ENCODE results near the gene THRB.
A peak's percentile ranks its signal among the peaks of the same experiment; 100 is the strongest.

THRB gene

DNA sequence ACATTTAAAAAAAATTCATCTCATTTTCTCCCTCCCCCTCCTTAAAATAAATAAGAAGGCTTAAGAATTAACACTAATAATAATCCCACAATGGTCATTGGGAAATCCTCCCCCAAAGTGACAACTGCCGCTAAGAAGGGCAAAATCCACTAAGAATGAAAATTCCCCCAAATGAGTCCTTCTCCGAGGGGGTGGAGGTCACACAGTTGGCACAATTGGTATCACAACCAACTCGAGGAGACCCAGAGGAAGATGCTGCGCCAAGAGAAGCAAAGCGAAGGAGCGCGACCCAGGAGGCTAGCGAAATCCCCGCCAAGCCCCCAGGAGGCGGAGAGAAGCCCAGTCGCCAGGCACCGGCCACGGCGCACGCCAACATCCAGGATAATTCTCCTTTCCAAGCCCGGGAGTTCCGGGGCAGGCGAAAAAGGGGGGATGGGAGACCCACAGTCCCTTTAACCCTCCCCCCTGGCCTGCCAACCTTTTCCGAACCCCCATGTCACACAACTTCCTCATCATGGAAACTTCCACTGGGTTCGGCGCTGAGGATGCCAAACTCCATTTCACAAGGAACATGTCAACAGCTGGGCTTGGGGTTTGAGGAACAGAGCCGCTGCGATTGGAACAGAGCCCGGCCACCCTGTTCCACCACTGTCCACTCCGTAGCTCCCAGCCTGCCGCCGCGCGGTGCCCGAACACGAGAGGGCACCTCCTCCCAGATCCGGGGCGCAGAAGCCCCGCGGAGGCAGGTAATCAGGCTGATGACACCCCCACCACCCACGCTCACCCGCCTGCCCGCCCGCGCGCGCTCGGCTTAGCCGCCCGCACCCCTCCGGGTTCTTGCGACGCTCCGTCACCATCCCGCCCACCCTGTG lies 668 bp downstream of the THRB start (continued):
- TF ChIP-seq ZNF704 (tag by site-specific recombination; IDR thresholded peaks at IDR 0.05) = no peak
- TF ChIP-seq, protein P1, sequence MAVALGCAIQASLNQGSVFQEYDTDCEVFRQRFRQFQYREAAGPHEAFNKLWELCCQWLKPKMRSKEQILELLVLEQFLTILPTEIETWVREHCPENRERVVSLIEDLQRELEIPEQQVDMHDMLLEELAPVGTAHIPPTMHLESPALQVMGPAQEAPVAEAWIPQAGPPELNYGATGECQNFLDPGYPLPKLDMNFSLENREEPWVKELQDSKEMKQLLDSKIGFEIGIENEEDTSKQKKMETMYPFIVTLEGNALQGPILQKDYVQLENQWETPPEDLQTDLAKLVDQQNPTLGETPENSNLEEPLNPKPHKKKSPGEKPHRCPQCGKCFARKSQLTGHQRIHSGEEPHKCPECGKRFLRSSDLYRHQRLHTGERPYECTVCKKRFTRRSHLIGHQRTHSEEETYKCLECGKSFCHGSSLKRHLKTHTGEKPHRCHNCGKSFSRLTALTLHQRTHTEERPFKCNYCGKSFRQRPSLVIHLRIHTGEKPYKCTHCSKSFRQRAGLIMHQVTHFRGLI (tag by site-specific recombination; IDR thresholded peaks at IDR 0.05) = peak; percentile 51; the same call in 1 of the 2 replicates
- no peak for TF ChIP-seq ZNF48 (tag by site-specific recombination; IDR thresholded peaks at IDR 0.05)
- no peak; the same call in 1 of the 2 replicates for TF ChIP-seq KLF10 (tag by site-specific recombination; IDR thresholded peaks at IDR 0.05)
- TF ChIP-seq, protein P2, sequence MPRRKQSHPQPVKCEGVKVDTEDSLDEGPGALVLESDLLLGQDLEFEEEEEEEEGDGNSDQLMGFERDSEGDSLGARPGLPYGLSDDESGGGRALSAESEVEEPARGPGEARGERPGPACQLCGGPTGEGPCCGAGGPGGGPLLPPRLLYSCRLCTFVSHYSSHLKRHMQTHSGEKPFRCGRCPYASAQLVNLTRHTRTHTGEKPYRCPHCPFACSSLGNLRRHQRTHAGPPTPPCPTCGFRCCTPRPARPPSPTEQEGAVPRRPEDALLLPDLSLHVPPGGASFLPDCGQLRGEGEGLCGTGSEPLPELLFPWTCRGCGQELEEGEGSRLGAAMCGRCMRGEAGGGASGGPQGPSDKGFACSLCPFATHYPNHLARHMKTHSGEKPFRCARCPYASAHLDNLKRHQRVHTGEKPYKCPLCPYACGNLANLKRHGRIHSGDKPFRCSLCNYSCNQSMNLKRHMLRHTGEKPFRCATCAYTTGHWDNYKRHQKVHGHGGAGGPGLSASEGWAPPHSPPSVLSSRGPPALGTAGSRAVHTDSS (tag by site-specific recombination; IDR thresholded peaks at IDR 0.05) = 0 out of 2 replicates have a peak, but pooled peaks have one; percentile 8
- TF ChIP-seq PRDM2 (tag by site-specific recombination; IDR thresholded peaks at IDR 0.05; ENCODE audit: borderline replicate concordance) = no peak
- peak; percentile 23; the same call in 1 of the 2 replicates for TF ChIP-seq ZNF146 (tag by site-specific recombination; IDR thresholded peaks at IDR 0.05)
- TF ChIP-seq ZNF248 (tag by site-specific recombination; IDR thresholded peaks at IDR 0.05) = no peak
- TF ChIP-seq ZBTB10 (tag by site-specific recombination; IDR thresholded peaks at IDR 0.05) = peak; percentile 79
- TF ChIP-seq TCF7L2 (IDR thresholded peaks at IDR 0.05; ENCODE audit: borderline replicate concordance, low read depth, low read length) = no peak
- TF ChIP-seq, protein P3, sequence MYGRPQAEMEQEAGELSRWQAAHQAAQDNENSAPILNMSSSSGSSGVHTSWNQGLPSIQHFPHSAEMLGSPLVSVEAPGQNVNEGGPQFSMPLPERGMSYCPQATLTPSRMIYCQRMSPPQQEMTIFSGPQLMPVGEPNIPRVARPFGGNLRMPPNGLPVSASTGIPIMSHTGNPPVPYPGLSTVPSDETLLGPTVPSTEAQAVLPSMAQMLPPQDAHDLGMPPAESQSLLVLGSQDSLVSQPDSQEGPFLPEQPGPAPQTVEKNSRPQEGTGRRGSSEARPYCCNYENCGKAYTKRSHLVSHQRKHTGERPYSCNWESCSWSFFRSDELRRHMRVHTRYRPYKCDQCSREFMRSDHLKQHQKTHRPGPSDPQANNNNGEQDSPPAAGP (tag by site-specific recombination; IDR thresholded peaks at IDR 0.05) = peak; percentile 65; the same call in 1 of the 2 replicates
- TF ChIP-seq, protein P4, sequence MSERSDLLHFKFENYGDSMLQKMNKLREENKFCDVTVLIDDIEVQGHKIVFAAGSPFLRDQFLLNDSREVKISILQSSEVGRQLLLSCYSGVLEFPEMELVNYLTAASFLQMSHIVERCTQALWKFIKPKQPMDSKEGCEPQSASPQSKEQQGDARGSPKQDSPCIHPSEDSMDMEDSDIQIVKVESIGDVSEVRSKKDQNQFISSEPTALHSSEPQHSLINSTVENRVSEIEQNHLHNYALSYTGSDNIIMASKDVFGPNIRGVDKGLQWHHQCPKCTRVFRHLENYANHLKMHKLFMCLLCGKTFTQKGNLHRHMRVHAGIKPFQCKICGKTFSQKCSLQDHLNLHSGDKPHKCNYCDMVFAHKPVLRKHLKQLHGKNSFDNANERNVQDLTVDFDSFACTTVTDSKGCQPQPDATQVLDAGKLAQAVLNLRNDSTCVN (tag by site-specific recombination; optimal IDR thresholded peaks at IDR 0.05) = peak; percentile 92
- no peak for TF ChIP-seq ZNF626 (tag by site-specific recombination; IDR thresholded peaks at IDR 0.05)
- peak; percentile 67 for TF ChIP-seq ZNF341 (tag by site-specific recombination; IDR thresholded peaks at IDR 0.05; ENCODE audit: low read depth)
- no peak for TF ChIP-seq YY2 (tag by site-specific recombination; IDR thresholded peaks at IDR 0.05)
- peak; percentile 65 for TF ChIP-seq ZBTB17 (tag by site-specific recombination; IDR thresholded peaks at IDR 0.05)
- TF ChIP-seq ZNF660 (tag by site-specific recombination; IDR thresholded peaks at IDR 0.05) = no peak
- no peak for TF ChIP-seq ZNF548 (tag by site-specific recombination; IDR thresholded peaks at IDR 0.05)
- no peak for TF ChIP-seq KLF8 (tag by site-specific recombination; IDR thresholded peaks at IDR 0.05)
- no peak for TF ChIP-seq ZBTB8A (tag by site-specific recombination; IDR thresholded peaks at IDR 0.05)
- TF ChIP-seq EGR2 (tag by site-specific recombination; IDR thresholded peaks at IDR 0.05; ENCODE audit: low read depth) = peak; percentile 98
- TF ChIP-seq ZNF629 (tag by site-specific recombination; IDR thresholded peaks at IDR 0.05) = 0 out of 2 replicates have a peak, but pooled peaks have one; percentile 24
